CD4-positive, alpha-beta T cell (primary cell): ENCODE measurements around the gene TTC28. TPM values are rescaled to one million over a fixed set of nuclear protein-coding genes. Genes with fewer than 3 reads are reported as not detected.

Source experiments
- ATAC-seq: fragments of 200-7000 bp; cut with Tn5 transposase; one replicate; pipeline ENCODE4 v1.10.0; 2022; ENCODE audit warnings: mild to moderate bottlenecking; ENCODE audit not compliant: poor library complexity
- CTCF ChIA-PET: fragments of 350-600 bp; sonication (Branson Sonifier 250); formaldehyde crosslinking; loops from one replicate; lab custom pipeline; 2021; ENCODE audit warnings: antibody characterized with exemption, inconsistent platforms; lab: Charles Lee
- POLR2A ChIA-PET: fragments of 350-600 bp; sonication (Branson Sonifier 250); formaldehyde crosslinking; loops from one replicate; lab custom pipeline; 2021; ENCODE audit warnings: antibody characterized with exemption, inconsistent platforms; lab: Charles Lee
- DNase-seq, 14 experiments: peaks; one replicate each; pipeline ENCODE4 v3.0.0-alpha.2; 2013 to 2020; ENCODE audit warnings: mixed read lengths in 2 of 14
- H3K27ac ChIP-seq, 2 donors: one replicate each; pipeline versions ENCODE4 v1.5.1 to v1.7.0; 2013; ENCODE audit warnings: low read length in 2 of 2, low read depth in 1 of 2, mild to moderate bottlenecking in 1 of 2
- H3K27me3 ChIP-seq, 2 experiments: 1 replicate in 1 of 2; 2 replicates in 1 of 2; pipeline versions ENCODE4 v1.6.1 to v1.7.0; 2013; ENCODE audit warnings: low read length in 2 of 2, control low read depth in 1 of 2, mild to moderate bottlenecking in 1 of 2, moderate library complexity in 1 of 2; ENCODE audit not compliant: insufficient read depth in 2 of 2, control insufficient read depth in 1 of 2
- H3K36me3 ChIP-seq: one replicate; pipeline ENCODE4 v1.6.1; 2013; ENCODE audit warnings: low read length, control low read depth; ENCODE audit not compliant: insufficient read depth
- H3K4me1 ChIP-seq: one replicate; pipeline ENCODE4 v1.6.1; 2013; ENCODE audit warnings: low read length, control low read depth; ENCODE audit not compliant: insufficient read depth
- H3K4me3 ChIP-seq: one replicate; pipeline ENCODE4 v1.5.1; 2013; ENCODE audit warnings: mild to moderate bottlenecking, low read length, moderate library complexity
- H3K9me3 ChIP-seq, 2 experiments: 1 replicate in 1 of 2; 2 replicates in 1 of 2; pipeline versions ENCODE4 v1.6.1 to v1.7.0; 2013; ENCODE audit warnings: low read length in 2 of 2, mild to moderate bottlenecking in 2 of 2, control low read depth in 1 of 2, moderate library complexity in 1 of 2; ENCODE audit not compliant: control insufficient read depth in 1 of 2, insufficient read depth in 1 of 2
- H3K27ac Mint-ChIP-seq: one replicate; pipeline ENCODE4 v1.8.0; 2020; ENCODE audit warnings: mixed read lengths
- H3K27me3 Mint-ChIP-seq: one replicate; pipeline ENCODE4 v1.8.0; 2021; ENCODE audit warnings: mixed read lengths
- H3K36me3 Mint-ChIP-seq: one replicate; pipeline ENCODE4 v1.8.0; 2021; ENCODE audit warnings: low read depth, mixed read lengths
- H3K4me1 Mint-ChIP-seq: one replicate; pipeline ENCODE4 v1.8.0; 2021; ENCODE audit warnings: low read depth, mixed read lengths
- H3K4me3 Mint-ChIP-seq: one replicate; pipeline ENCODE4 v1.8.0; 2020; ENCODE audit warnings: mild to moderate bottlenecking, mixed read lengths
- H3K9me3 Mint-ChIP-seq: one replicate; pipeline ENCODE4 v1.8.0; 2020; ENCODE audit warnings: mixed read lengths
- CTCF ChIP-seq: fragments of 200-600 bp; IDR thresholded peaks from one replicate; pipeline ENCODE4 v1.8.0; 2022; ENCODE audit warnings: antibody characterized with exemption, mild to moderate bottlenecking
- intact Hi-C, 2 experiments: fragments of 100-400 bp; cut with DNase I in 1 of 2; cut with micrococcal nuclease in 1 of 2; formaldehyde crosslinking; loops; one replicate each; pipeline versions ENCODE4 v1.15.1 to v1.9.0; 2023 to 2025; cut with DNase I, micrococcal nuclease
- total RNA-seq, 174 experiments: library from RNA in 2 of 174; stranded (reverse) in 2 of 174; gene quantifications; one replicate each; pipeline ENCODE4 v1.2.3 and lab custom pipeline; 2021 to 2026

TTC28 gene
- total RNA-seq, 2 experiments from 2014 or later, result 4.6 to 5.7 TPM

DNA sequence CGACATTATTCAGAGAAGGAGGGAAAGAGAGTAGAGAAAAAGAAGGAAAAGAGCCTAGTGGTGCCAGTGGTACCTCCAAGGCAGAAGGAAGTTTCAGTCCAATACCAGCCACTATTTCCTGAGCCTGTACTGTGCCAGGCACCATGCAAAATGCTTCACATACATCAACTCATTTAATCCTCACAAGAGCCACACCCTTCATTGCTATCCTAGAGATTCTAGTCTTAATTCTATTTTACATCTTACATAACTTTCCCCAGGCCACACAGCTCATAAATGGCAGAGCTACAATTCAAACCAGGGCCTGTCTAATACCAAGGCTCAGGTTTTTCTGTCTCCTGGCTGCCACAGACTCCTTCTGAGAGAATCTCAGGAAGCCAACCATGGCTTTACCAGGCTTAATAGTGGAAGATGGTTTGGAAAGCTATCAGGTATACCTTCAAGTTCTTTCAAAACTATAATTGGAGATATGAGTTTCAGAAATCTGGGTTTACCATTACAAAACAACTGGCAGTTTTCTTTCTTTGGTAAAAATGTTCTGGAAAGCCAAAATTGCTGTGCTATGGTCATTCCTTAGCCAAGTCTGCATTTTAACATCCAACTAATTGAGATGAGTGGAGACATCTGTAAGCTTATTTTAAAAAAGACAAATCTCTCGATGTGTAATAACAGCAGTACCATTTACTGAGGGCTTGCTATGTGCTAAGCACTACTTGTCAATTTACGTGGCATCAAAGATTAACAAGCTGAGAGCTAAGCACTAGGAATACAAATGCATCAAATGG is 535.5 kb downstream of the TTC28 start:
- ChIA-PET POLR2A (no interaction called here), CTCF (no interaction called here)
- Mint-ChIP-seq H3K9me3 (no peaks in the 10 kb centered on the region), H3K36me3 (no peaks in the 10 kb centered on the region), H3K4me3 (no peak overlapping the region), H3K4me1 (no peaks in the 10 kb centered on the region), H3K27ac (no peak overlapping the region), H3K27me3 (no peaks in the 10 kb centered on the region)
- Histone ChIP-seq H3K36me3 (no peaks in the 10 kb centered on the region), H3K27ac (no peak overlapping the region), H3K4me1 (no peaks in the 10 kb centered on the region), H3K9me3 (no peaks in the 10 kb centered on the region), H3K27me3 (no peaks in the 10 kb centered on the region), H3K4me3 (no peak overlapping the region)
- DNase-seq (no peak), ATAC-seq (no peak)
- TF ChIP-seq CTCF, result no peak
- intact Hi-C loops, result no loop called here

GRCh38 chr22:28143241-28143865 is 536.3 kb downstream of the TTC28 start:
- Histone ChIP-seq H3K9me3 (no peaks in the 10 kb centered on the region), H3K36me3 (no peaks in the 10 kb centered on the region), H3K27ac (no peak overlapping the region), H3K27me3 (no peaks in the 10 kb centered on the region), H3K4me3 (no peak overlapping the region), H3K4me1 (no peaks in the 10 kb centered on the region)
- POLR2A ChIA-PET, result no interaction called here
- intact Hi-C loops, result no loop called here
- H3K36me3 Mint-ChIP-seq, result no peaks in the 10 kb centered on the region
- no peaks in the 10 kb centered on the region for H3K27me3 Mint-ChIP-seq
- no peak overlapping the region for H3K27ac Mint-ChIP-seq
- DNase-seq (no peak), ATAC-seq (no peak)
- no peak for TF ChIP-seq CTCF
- CTCF ChIA-PET, result no interaction called here
- no peak overlapping the region for H3K4me3 Mint-ChIP-seq
- H3K4me1 Mint-ChIP-seq, result no peaks in the 10 kb centered on the region
- no peaks in the 10 kb centered on the region for H3K9me3 Mint-ChIP-seq

DNA sequence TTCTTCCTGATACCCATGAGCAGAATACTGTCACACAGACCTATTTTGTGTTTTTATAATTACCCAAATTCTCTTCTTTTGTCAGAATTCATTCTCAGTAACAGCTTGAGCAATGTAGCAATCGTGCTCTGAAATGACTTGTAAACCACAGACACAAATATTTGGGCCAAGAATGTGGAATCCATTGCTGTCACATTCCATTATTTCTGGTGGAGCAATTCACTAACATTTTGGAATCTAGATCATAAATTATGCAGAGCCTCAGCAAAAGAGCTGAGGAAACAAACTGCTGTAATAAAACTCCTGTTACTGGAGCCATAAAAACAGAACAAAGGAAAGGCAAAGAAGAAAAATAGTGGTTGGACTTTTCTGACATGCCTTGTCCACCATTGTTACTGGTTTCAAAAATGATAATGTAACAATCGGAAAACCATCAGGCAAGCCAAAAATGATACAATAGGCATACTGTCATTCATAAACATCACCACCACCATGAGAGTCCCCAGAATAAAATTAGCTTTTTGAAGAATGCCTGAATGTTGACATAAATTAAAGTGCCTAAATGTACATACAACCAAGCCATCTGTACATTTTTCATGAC is 537.2 kb downstream of the TTC28 start:
- ATAC-seq (no peak), DNase-seq (no peak)
- Histone ChIP-seq H3K36me3 (no peaks in the 10 kb centered on the region), H3K4me1 (no peaks in the 10 kb centered on the region), H3K27ac (no peak overlapping the region), H3K9me3 (no peaks in the 10 kb centered on the region), H3K4me3 (no peak overlapping the region), H3K27me3 (no peaks in the 10 kb centered on the region)
- Mint-ChIP-seq H3K27ac (no peak overlapping the region), H3K4me3 (no peak overlapping the region), H3K4me1 (no peaks in the 10 kb centered on the region), H3K27me3 (no peaks in the 10 kb centered on the region), H3K9me3 (no peaks in the 10 kb centered on the region), H3K36me3 (no peaks in the 10 kb centered on the region)
- POLR2A ChIA-PET, result no interaction called here
- TF ChIP-seq CTCF, result no peak
- CTCF ChIA-PET, result no interaction called here
- intact Hi-C loops, result no loop called here
